Thoracic aorta (tissue), 2 donors: ENCODE measurements around the gene TFRC. TPM values are rescaled to one million over a fixed set of nuclear protein-coding genes. Genes with fewer than 3 reads are reported as not detected.
"Not testable (repeated sequence)": the region's sequence is repeated elsewhere in the genome, so short reads cannot be mapped to it uniquely, and the experiment has no call there.

ENCODE experiments used
- ATAC-seq: fragments of 150-250 bp; one replicate; pipeline ENCODE4 v1.8.0; 2017; ENCODE audit warnings: low read depth; ENCODE audit not compliant: insufficient number of reproducible peaks, low FRiP score
- DNase-seq: peaks from one replicate; pipeline ENCODE4 v3.0.0-alpha.2; 2020; ENCODE audit warnings: low spot score
- H3K27ac ChIP-seq, 2 donors: fragments of 200-600 bp; sonication (generic); 1 replicate in 1 of 2; 2 replicates in 1 of 2; pipeline ENCODE4 v1.5.1; 2016; ENCODE audit warnings: mild to moderate bottlenecking in 2 of 2, moderate library complexity in 2 of 2
- H3K27me3 ChIP-seq: fragments of 200-600 bp; sonication (generic); replicated peaks from 2 replicates; pipeline ENCODE4 v1.6.0; 2016; ENCODE audit warnings: mild to moderate bottlenecking; ENCODE audit not compliant: insufficient read depth
- H3K36me3 ChIP-seq: fragments of 200-600 bp; sonication (generic); one replicate; pipeline ENCODE4 v1.5.1; 2016
- H3K4me1 ChIP-seq, 2 donors: fragments of 200-600 bp; sonication (generic); 1 replicate in 1 of 2; 2 replicates in 1 of 2; pipeline versions ENCODE4 v1.5.1 to v1.6.0; 2016; ENCODE audit warnings: low read depth in 2 of 2, mild to moderate bottlenecking in 1 of 2; ENCODE audit not compliant: control insufficient read depth in 1 of 2
- H3K4me3 ChIP-seq: fragments of 200-600 bp; sonication (generic); 2 replicates; pipeline ENCODE4 v1.5.1; 2016; ENCODE audit warnings: mild to moderate bottlenecking
- H3K9me3 ChIP-seq: fragments of 200-600 bp; sonication (generic); 2 replicates; pipeline ENCODE4 v1.5.1; 2016
- CTCF ChIP-seq: fragments of 200-600 bp; sonication (generic); IDR thresholded peaks from one replicate; pipeline ENCODE4 v1.5.1; 2019; ENCODE audit warnings: antibody characterized with exemption
- total RNA-seq, 2 donors: library from RNA; depleted of rRNA; stranded (reverse); fragments of >200 nt; gene quantifications; one replicate each; pipeline versions ENCODE4 v1.1.0 to v1.2.3, GENCODE V29; 2016

Gene TFRC
- total RNA-seq, 2 donors from 2014 or later = 127 to 164 TPM

DNA sequence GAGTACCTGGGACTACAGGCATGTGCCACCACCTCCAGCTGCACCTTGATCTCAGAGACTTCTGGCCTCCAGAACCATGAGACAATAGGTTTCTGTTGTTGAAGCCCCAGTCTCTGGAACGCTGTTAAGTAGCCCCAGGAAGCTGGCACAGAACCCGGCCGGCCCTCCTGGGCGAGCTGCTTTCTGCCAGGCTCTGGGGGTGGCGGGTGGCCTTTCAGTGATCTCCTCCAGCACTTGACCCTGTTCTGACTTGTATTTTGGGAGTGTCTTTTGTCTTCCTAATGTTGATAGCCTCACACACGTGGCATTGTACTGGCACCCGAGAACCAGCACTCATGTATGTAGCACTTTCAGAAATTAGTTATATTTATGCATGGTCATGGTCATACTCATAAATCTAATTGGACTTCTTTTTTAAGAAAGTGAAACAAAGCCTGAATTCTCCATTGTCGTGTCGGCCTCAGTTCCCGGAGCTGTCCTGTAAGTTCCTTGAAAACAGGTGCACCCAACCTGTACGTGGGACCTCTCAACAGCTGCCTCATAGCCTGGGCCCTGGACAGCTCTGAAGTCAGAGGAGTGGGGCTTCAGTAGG is 74.0 kb downstream of the TFRC start:
- no peak for ATAC-seq
- no peaks in the 10 kb centered on the region for H3K4me1 ChIP-seq
- H3K27me3 ChIP-seq = no peaks in the 10 kb centered on the region
- TF ChIP-seq CTCF = no peak
- H3K9me3 ChIP-seq = no peaks in the 10 kb centered on the region
- H3K4me3 ChIP-seq = no peak overlapping the region
- no peaks in the 10 kb centered on the region for H3K36me3 ChIP-seq
- H3K27ac ChIP-seq = no peak overlapping the region
- no peak for DNase-seq

DNA sequence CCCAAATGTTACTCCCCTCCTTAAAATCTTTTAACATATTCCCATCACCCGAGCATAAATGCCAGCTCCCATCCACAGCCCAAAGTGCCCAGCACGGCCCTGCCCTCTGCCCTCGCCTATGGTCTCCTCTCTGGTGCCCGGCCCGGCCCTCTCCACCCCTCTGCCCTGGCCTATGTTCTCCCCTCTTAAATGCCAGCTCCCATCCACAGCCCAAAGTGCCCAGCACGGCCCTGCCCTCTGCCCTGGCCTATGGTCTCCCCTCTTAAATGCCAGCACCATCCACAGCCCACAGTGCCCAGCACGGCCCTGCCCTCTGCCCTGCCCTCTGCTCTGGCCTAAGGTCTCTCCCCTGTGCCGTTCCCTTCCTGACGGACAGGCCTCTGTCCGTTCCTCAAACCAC is 76.6 kb downstream of the TFRC start:
- H3K4me1 ChIP-seq, H3K4me3 ChIP-seq, ATAC-seq, H3K36me3 ChIP-seq, H3K27ac ChIP-seq, H3K27me3 ChIP-seq, H3K9me3 ChIP-seq, DNase-seq: not testable (repeated sequence)

- H3K9me3 ChIP-seq, H3K4me1 ChIP-seq, H3K27ac ChIP-seq, ATAC-seq, DNase-seq, H3K27me3 ChIP-seq, H3K36me3 ChIP-seq, H3K4me3 ChIP-seq: not testable (repeated sequence)
Observed at GRCh38 chr3:196004359-196005052, 77.4 kb downstream of the TFRC start.

DNA sequence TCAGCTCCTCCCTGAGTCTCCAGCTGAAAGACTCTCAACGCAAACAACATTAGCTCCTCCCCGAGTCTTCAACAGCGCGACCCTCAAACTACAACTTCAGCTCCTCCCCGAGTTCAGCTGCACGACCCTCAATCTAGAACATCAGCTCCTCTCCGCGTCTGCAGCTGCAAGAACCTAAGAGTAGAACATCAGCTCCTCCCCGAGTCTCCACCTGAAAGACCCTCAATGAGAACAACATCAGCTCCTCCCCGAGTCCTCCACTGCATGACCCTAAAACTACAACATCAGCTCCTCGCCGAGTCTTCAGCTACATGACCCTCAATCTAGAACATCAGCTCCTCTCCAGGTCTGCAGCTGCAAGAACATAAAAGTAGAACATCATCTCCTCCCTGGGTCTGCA is 78.3 kb downstream of the TFRC start:
- DNase-seq (no peak), ATAC-seq (no peak)
- Histone ChIP-seq H3K27me3 (no peaks in the 10 kb centered on the region), H3K4me3 (no peak overlapping the region), H3K4me1 (no peaks in the 10 kb centered on the region), H3K36me3 (no peaks in the 10 kb centered on the region), H3K9me3 (no peaks in the 10 kb centered on the region), H3K27ac (no peak overlapping the region)
- no peak for TF ChIP-seq CTCF

DNA sequence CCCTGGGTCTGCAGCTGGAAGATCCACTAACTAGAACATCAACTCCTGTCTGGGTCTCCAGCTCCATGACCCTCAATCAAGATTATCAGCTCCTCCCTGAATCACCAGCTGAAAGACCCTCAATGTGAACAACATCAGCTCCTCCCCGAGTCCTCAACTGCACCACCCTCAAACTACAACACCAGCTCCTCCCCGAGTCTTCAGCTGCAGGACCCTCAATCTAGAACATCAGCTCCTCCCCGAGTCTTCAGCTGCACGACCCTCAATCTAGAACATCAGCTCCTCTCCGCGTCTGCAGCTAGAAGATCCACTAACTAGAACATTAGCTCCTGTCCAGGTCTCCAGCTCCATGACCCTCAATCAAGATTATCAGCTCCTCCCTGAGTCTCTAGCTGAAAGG is 79.2 kb downstream of the TFRC start:
- not testable (repeated sequence) for H3K27me3 ChIP-seq, ATAC-seq, H3K36me3 ChIP-seq, H3K4me3 ChIP-seq, DNase-seq, H3K4me1 ChIP-seq, H3K27ac ChIP-seq, H3K9me3 ChIP-seq

DNA sequence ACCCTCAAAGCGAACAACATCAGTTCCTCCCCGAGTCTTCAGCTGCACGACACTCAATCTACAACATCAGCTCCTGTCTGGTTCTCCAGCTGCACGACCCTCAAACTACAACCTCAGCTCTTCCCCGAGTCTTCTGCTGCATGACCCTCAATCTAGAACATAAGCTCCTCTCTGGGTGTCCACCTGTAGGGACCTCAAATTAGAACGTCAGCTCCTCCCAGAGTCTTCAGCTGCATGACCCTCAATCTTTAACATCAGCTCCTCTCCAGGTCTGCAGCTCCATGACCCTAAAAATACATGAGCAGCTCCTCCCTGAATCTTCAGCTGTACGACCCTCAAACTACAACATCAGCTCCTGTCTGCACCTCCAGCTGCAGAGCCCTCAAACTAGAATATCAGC is 80.7 kb downstream of the TFRC start:
- H3K9me3 ChIP-seq, ATAC-seq, H3K4me3 ChIP-seq, DNase-seq, H3K27me3 ChIP-seq, H3K4me1 ChIP-seq, H3K27ac ChIP-seq, H3K36me3 ChIP-seq: not testable (repeated sequence)

DNA sequence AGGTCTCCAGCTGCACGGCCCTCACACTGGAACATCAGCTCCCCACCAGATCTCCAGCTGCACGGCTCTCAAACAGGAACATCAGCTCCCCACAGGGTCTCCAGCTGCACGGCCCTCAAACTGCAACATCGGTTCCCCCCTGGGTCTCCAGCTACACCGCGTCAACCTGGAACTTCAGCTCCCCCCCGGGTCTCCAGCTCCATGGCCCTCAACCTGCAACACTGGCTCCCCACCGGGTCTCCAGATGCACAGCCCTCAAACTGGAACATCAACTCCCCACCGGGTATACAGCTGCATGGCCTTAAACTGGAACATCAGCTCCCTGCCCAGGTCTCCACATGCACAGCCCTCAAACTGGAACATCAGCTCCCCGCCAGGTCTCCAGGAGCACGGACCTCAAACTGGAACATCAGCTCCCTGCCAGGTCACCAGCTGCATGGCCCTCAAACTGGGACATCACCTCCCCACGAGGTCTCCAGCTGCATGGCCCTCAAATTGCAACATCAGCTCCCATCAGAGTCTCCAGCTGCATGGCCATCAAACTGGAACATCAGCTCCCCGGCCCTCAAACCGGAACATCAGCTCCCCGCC is 81.4 kb downstream of the TFRC start:
- not testable (repeated sequence) for H3K4me1 ChIP-seq, DNase-seq, H3K36me3 ChIP-seq, H3K27ac ChIP-seq, H3K9me3 ChIP-seq, H3K4me3 ChIP-seq, H3K27me3 ChIP-seq, ATAC-seq
